HL-60 (cell line): ENCODE measurements around the gene EYS.

Experiments used
- CTCF ChIP-seq: IDR thresholded peaks from one replicate; pipeline ENCODE4 v1.5.1; 2011; ENCODE audit warnings: low read length, control low read depth, inconsistent platforms; ENCODE audit not compliant: insufficient read depth
- GABPA ChIP-seq: IDR thresholded peaks from 2 replicates; pipeline ENCODE4 v1.6.1; 2012; ENCODE audit warnings: low read depth
- POLR2AphosphoS5 ChIP-seq: IDR thresholded peaks from 2 replicates; pipeline ENCODE4 v1.6.1; 2012; ENCODE audit warnings: low read depth
- REST ChIP-seq: IDR thresholded peaks from 2 replicates; pipeline ENCODE4 v1.6.1; 2012; ENCODE audit warnings: low read depth; ENCODE audit not compliant: insufficient replicate concordance
- SPI1 ChIP-seq: IDR thresholded peaks from 2 replicates; pipeline ENCODE4 v1.6.1; 2012; ENCODE audit warnings: low read depth, mild to moderate bottlenecking, borderline replicate concordance

- TF ChIP-seq CTCF = no peak
- no peak for TF ChIP-seq POLR2AphosphoS5
- TF ChIP-seq SPI1 = no peak
- no peak for TF ChIP-seq GABPA
- TF ChIP-seq REST = no peak
These were observed 618.5 kb downstream of the EYS start for GRCh38 chr6:65088575-65088974.
